Gastrocnemius medialis (tissue), 4 donors: Measurements from ENCODE around the gene CA4.
"Not testable (repeated sequence)": the region's sequence is repeated elsewhere in the genome, so short reads cannot be mapped to it uniquely, and the experiment has no call there.

Source experiments
- CTCF ChIP-seq, 5 experiments: fragments of 450-650 bp in 3 of 5; fragments of 200-600 bp in 2 of 5; sonication (generic) in 2 of 5; IDR thresholded peaks in 4 of 5; conservative IDR thresholded peaks in 1 of 5; 1 replicate in 4 of 5; 2 replicates in 1 of 5; pipeline ENCODE4 v1.5.1; 2016 to 2019; ENCODE audit warnings: antibody characterized with exemption in 5 of 5, mild to moderate bottlenecking in 3 of 5, moderate library complexity in 3 of 5
- POLR2A ChIP-seq, 2 donors: fragments of 450-650 bp; IDR thresholded peaks; one replicate each; pipeline ENCODE4 v1.6.1; 2017; ENCODE audit warnings: antibody characterized with exemption in 2 of 2, mild to moderate bottlenecking in 2 of 2, moderate library complexity in 2 of 2

GRCh38 chr17:60186372-60186771, 36.6 kb downstream of the CA4 start:
- TF ChIP-seq CTCF (IDR thresholded peaks at IDR 0.05 in 4 of 5, conservative IDR thresholded peaks at IDR 0.05 in 1 of 5); POLR2A (IDR thresholded peaks at IDR 0.05): not testable (repeated sequence)
